Cardiac muscle cell (in vitro differentiated cells and primary cell): ENCODE data around the gene ZSCAN2. TPM values are rescaled to one million over a fixed set of nuclear protein-coding genes. Genes with fewer than 3 reads are reported as not detected.

ENCODE experiments used
- DNase-seq, 2 donors: peaks; one replicate each; pipeline versions ENCODE4 v3.0.0 to v3.0.0-alpha.2; 2010 to 2017; ENCODE audit warnings: low read depth in 1 of 2, low spot score in 1 of 2
- H3K27ac ChIP-seq: fragments of 200-600 bp; sonication (generic); 2 replicates; pipeline ENCODE4 v1.5.1; 2016
- H3K27me3 ChIP-seq: fragments of 200-600 bp; sonication (generic); 2 replicates; pipeline ENCODE4 v1.6.0; 2016; ENCODE audit warnings: control low read depth
- H3K36me3 ChIP-seq: fragments of 200-600 bp; sonication (generic); 2 replicates; pipeline ENCODE4 v1.5.1; 2016; ENCODE audit warnings: control low read depth
- H3K4me1 ChIP-seq: fragments of 200-600 bp; sonication (generic); 2 replicates; pipeline ENCODE4 v1.8.1; 2017; ENCODE audit warnings: low read depth, mild to moderate bottlenecking, mixed run types
- H3K4me3 ChIP-seq: fragments of 200-600 bp; sonication (generic); 2 replicates; pipeline ENCODE4 v1.5.1; 2016; ENCODE audit warnings: mild to moderate bottlenecking
- H3K9me3 ChIP-seq: fragments of 200-600 bp; sonication (generic); 2 replicates; pipeline ENCODE4 v1.5.1; 2017; ENCODE audit warnings: low read depth, mild to moderate bottlenecking, control low read depth
- polyA plus RNA-seq: library from polyadenylated mRNA; unstranded; fragments of >200 nt; fragmentation: Nextera tagmentation; extraction: Ambion mirVana; gene quantifications from 2 replicates; pipeline ENCODE4 v1.2.1, GENCODE V29; 2016
- total RNA-seq: library from RNA; depleted of rRNA; stranded (reverse); fragments of >200 nt; gene quantifications from 2 replicates; pipeline ENCODE4 v1.2.3, GENCODE V29; 2016
- TF ChIP-seq, protein P1 (sequence below): IDR thresholded peaks from 2 replicates; pipeline ENCODE4 v1.5.1; 2012; ENCODE audit warnings: low read depth, mild to moderate bottlenecking, low read length

The ZSCAN2 gene
- total and polyA plus RNA-seq, 2 experiments from 2014 or later = 24.8 to 38.3 TPM

DNA sequence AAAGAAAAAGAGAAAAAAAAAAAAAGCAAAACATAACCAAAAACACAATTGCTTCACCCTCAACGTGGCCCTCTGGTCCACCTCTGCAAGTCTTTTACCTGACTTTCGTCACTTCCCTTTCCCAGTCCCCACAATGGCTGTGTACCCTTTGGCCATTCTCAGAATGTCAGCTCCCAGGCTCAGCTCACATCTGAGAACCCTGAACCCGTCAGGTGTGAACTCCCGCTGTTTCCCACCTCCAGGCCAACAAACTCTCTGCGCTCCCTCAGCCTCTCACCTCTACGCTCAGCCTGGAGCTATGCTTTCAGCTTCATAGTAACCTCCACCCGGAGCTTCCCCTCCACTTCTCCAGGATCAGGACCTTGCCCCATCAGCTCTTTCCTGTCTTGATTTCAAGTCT is 23.6 kb downstream of the ZSCAN2 start:
- Histone ChIP-seq H3K36me3 (peaks cover 15% of the 10 kb centered on the region), H3K4me1 (no peaks in the 10 kb centered on the region), H3K4me3 (no peak overlapping the region), H3K9me3 (peaks cover 2% of the 10 kb centered on the region), H3K27me3 (no peaks in the 10 kb centered on the region), H3K27ac (no peak overlapping the region)
- no peak for DNase-seq
- TF ChIP-seq, protein P1, sequence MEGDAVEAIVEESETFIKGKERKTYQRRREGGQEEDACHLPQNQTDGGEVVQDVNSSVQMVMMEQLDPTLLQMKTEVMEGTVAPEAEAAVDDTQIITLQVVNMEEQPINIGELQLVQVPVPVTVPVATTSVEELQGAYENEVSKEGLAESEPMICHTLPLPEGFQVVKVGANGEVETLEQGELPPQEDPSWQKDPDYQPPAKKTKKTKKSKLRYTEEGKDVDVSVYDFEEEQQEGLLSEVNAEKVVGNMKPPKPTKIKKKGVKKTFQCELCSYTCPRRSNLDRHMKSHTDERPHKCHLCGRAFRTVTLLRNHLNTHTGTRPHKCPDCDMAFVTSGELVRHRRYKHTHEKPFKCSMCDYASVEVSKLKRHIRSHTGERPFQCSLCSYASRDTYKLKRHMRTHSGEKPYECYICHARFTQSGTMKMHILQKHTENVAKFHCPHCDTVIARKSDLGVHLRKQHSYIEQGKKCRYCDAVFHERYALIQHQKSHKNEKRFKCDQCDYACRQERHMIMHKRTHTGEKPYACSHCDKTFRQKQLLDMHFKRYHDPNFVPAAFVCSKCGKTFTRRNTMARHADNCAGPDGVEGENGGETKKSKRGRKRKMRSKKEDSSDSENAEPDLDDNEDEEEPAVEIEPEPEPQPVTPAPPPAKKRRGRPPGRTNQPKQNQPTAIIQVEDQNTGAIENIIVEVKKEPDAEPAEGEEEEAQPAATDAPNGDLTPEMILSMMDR = no peak

DNA sequence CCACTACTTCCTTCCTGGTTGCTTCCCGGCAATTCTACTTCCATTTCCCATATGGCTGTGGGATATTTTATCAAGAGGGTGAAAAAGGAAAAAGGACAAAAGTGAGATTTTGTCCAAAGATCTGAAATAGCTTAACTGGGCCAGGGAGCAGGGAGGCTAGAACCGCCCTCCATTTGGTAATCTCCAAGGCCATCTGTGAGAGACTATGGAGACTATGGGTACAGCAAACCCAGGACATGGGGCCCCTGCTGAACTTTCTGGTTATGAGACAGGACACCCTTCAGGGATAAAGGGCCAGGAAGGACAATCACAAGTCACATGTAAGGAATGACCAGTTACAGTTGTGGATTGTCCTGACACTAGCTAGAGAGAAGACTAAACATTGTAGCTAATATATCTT is 24.3 kb downstream of the ZSCAN2 start:
- TF ChIP-seq, protein P1 = no peak
- Histone ChIP-seq H3K4me3 (no peak overlapping the region), H3K9me3 (peaks cover 2% of the 10 kb centered on the region), H3K4me1 (no peaks in the 10 kb centered on the region), H3K27ac (no peak overlapping the region), H3K27me3 (no peaks in the 10 kb centered on the region), H3K36me3 (peaks cover 15% of the 10 kb centered on the region)
- no peak for DNase-seq

DNA sequence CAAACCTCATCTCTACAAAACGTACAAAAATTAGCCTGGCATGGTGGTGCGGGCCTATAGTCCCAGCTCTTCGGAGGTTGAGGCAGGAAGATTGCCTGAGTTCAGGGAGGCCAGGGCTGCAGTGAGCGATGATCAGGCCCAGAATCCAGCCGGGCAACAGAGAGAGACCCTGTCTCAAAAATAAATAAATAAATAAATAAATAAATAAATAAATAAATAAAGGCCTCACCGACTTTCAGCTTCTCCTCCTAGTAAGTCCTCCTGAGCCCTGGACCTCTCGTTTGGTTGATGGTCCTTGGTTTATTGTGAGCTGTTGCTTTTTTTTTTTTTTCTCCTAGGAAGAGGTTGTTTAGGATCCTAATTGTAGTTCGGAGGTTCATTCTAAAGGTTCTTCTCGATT is 28.2 kb downstream of the ZSCAN2 start:
- no peaks in the 10 kb centered on the region for H3K9me3 ChIP-seq
- H3K4me3 ChIP-seq = no peak overlapping the region
- no peak overlapping the region for H3K27ac ChIP-seq
- H3K4me1 ChIP-seq = peaks cover 11% of the 10 kb centered on the region
- H3K27me3 ChIP-seq = no peaks in the 10 kb centered on the region
- TF ChIP-seq, protein P1 = no peak
- DNase-seq = no peak
- no peaks in the 10 kb centered on the region for H3K36me3 ChIP-seq

DNA sequence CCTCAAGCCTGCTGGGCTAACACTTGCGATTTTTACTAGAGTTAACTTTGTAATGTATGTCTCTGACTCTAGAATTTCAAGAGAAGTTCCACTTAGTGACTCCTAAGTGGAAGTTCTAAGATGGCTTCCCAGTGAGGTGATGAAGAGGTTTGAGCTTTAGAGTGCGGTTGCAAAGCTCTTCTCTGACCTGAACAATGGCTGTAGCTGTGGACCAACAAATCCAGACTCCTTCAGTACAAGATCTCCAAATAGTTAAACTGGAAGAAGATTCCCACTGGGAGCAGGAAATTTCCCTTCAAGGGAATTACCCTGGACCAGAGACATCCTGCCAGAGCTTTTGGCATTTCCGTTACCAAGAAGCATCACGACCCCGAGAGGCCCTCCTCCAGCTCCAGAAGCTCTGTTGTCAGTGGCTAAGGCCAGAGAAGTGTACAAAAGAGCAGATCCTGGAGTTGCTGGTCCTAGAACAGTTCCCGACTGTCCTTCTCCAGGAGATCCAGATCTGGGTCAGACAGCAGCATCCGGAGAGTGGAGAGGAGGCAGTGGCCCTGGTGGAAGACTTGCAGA is 31.0 kb downstream of the ZSCAN2 start:
- Histone ChIP-seq H3K4me1 (peaks cover 27% of the 10 kb centered on the region), H3K9me3 (no peaks in the 10 kb centered on the region), H3K27ac (peak overlapping the region; percentile 55), H3K4me3 (peak overlapping the region; percentile 68), H3K36me3 (peaks cover 7% of the 10 kb centered on the region), H3K27me3 (no peaks in the 10 kb centered on the region)
- peak in 1 of 2 donors; percentile 21 for DNase-seq
- TF ChIP-seq, protein P1 = no peak

DNA sequence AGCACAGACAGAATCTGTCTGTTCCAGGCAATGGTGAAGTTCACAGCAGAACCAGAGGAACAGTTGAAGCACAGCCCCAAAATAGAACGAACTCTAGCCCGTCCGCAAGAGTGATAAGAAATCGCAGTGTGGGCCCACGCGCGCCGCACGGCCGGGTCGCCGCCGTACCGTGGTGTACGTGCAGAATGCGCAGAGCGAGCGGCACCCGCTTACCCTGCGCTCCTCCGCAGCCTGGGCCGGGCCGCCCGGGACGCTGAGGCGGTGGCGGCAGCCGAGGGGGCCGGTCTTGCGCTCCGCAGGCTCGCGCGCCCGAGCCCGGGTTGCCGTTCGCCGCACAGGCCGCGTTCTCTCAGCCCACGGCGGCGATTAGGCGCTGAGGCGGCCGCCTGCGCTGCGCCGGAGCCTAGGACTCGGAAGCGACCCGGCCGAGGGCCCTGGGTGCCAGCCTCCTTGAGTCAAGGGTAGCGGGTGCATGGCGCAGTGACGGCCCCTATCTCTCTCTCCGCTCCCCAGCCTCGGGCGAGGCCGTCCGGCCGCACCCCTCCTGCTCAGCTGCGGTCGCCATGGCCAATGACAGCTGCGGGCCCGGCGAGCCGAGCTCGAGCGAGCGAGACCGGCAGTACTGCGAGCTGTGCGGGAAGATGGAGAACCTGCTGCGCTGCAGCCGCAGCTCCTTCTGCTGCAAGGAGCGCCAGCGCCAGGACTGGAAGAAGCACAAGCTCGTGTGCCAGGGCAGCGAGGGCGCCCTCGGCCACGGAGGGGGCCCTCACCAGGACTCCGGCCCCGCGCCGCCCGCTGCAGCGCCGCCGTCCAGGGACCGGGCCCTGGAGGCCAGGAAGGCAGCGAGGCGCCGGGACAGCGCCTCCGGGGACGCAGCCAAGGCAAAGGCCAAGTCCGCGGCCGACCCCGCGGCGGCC is 32.8 kb downstream of the ZSCAN2 start:
- Histone ChIP-seq H3K36me3 (peaks cover 13% of the 10 kb centered on the region), H3K4me1 (peaks cover 27% of the 10 kb centered on the region), H3K27ac (peak overlapping the region; percentile 81), H3K4me3 (peak overlapping the region; percentile 68), H3K27me3 (no peaks in the 10 kb centered on the region), H3K9me3 (no peaks in the 10 kb centered on the region)
- TF ChIP-seq, protein P1 = no peak
- peak; percentile 70 to 84 for DNase-seq
